Fibroblast of villous mesenchyme (primary cell): ENCODE results near the gene COL5A2. TPM values are rescaled to one million over a fixed set of nuclear protein-coding genes. Genes with fewer than 3 reads are reported as not detected.

ENCODE experiments used
- DNase-seq: peaks from one replicate; pipeline ENCODE4 v3.0.0-alpha.2; 2010; ENCODE audit warnings: low read depth
- H3K4me3 ChIP-seq: 2 replicates; pipeline ENCODE4 v1.5.1; 2011; ENCODE audit warnings: low read depth, mild to moderate bottlenecking, low read length
- total RNA-seq: library from RNA; depleted of rRNA; stranded (reverse); fragments of >200 nt; gene quantifications from 2 replicates; pipeline ENCODE4 v1.2.3, GENCODE V29; 2012
- TF ChIP-seq, protein P1 (sequence below): IDR thresholded peaks from 2 replicates; pipeline ENCODE4 v1.5.1; 2012; ENCODE audit warnings: low read depth, mild to moderate bottlenecking, low read length; ENCODE audit not compliant: insufficient read depth

The COL5A2 gene
- total RNA-seq, 1 donor = 693 TPM

DNA sequence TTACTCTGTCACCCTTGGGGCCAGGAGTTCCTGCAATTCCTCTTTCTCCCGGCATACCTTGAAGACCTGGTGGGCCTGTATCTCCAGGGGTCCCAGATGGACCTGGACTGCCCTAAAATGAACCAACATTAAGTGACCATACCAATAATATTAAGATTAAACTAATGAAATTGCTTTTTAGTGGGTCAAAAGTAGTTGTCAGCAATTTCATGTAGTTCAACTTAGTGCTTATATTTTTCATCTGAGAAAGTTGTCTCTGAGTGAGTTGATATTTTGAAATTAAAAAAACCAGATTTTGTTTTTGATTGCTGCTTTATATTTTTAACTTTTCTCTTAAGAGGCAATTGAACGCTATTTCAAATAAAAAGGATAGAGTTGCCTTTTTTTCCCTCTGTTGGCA, 122.2 kb downstream of the COL5A2 start:
- H3K4me3 ChIP-seq = no peak overlapping the region
- DNase-seq = no peak
- TF ChIP-seq, protein P1, sequence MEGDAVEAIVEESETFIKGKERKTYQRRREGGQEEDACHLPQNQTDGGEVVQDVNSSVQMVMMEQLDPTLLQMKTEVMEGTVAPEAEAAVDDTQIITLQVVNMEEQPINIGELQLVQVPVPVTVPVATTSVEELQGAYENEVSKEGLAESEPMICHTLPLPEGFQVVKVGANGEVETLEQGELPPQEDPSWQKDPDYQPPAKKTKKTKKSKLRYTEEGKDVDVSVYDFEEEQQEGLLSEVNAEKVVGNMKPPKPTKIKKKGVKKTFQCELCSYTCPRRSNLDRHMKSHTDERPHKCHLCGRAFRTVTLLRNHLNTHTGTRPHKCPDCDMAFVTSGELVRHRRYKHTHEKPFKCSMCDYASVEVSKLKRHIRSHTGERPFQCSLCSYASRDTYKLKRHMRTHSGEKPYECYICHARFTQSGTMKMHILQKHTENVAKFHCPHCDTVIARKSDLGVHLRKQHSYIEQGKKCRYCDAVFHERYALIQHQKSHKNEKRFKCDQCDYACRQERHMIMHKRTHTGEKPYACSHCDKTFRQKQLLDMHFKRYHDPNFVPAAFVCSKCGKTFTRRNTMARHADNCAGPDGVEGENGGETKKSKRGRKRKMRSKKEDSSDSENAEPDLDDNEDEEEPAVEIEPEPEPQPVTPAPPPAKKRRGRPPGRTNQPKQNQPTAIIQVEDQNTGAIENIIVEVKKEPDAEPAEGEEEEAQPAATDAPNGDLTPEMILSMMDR = no peak

DNA sequence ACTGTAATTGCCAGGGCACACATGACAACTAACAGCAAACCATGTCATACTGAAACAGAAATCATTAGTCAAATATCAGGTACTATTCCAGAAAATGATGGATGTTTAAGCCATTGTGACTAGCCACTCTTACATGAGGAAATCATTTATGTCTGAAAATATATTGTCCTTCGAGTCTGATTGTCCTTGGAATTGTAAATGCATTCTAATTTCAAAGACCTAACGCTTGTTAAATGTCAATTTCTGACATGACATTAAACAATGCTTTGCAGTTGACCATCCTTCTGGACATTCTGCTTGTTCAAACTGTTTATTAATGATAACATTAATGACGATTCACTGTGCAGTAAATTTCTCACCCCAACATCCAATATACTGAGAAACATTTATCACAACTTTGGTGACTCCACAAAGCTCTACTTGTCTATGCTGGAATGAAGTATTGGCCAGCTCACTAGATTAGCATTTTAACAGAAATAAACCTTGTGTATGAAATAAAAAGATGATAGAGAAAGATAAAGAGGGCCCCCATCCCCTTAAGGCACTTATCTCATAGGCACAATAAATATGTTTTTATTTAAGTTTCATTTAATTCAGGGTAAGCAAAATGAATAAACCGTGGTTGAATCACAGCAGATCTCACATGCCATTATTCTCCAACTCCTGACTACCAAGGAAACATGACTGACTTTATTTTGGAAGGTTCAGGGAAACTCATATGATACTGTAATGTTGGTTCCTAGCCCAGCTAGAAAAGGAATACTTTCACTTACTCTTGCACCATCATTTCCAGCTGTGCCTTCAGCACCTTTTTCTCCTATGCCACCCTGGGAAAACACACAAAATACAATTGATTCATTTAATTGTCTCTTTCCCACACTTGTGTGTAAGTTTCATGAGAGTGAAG, 123.1 kb downstream of the COL5A2 start:
- no peak for DNase-seq
- H3K4me3 ChIP-seq = no peak overlapping the region
- TF ChIP-seq, protein P1 = no peak

DNA sequence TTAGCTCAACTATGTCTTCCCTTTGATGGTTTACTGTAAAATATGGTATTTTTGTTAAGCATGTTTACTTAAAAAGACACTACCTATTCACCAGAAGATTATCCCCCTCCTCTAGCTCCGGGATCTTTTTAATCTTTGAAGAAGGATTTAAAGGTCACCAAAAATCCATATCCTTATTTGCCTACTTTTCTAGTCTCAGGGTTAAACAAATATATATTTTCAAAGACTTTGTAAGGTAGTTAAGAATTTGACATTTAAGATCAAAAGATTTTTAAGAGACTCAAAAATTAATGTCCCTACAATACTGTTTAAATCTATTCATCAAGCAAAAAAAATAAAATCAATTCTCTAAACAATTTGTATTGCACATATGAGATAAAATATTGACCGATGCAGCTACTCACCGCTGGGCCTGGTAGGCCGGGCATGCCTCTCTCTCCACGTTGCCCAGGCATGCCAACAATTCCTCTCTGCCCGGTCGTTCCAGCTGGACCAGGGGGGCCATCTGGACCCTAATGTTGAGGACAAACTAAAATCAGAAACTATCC, 129.3 kb downstream of the COL5A2 start:
- DNase-seq = no peak
- H3K4me3 ChIP-seq = no peak overlapping the region
- TF ChIP-seq, protein P1 = no peak

DNA sequence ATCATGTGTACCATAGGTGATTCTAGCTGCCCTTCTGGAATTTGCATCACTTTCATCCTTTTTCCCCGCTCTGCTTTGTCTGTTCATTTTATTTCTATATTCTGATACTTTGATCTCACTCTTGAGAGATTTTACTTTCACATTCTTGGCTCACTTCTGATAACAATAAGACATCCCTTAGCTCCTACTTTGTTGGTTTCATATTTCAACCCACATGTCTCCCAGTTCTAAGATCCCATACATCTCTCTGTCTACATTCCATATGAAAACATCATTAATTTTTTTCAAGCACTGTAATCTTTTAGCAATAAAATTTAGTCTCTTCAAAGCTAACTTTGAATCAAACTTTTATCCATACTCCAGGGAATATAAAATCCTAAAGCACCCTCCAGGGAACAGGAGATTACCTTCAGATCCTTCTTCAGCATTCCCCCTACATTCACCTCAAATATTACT, 129.8 kb downstream of the COL5A2 start:
- peak; percentile 29 for DNase-seq
- TF ChIP-seq, protein P1 = no peak
- no peak overlapping the region for H3K4me3 ChIP-seq

DNA sequence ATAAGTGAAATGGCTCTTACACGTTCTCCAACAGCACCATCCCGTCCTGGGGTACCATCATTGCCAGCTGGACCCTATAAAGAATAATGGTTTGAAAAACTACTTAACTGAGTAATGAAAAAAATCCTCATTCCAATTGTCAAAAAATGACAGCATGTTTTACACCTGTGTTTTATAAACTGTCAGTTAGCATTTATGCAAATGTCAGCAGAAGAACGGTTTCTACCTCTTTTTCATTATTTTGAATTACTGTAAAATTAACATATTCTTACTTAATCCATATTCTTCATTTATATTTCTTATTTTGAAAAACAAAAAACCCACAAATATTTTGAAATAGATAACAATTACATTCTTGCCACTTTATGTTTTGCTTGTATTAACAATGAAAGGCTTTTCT, 131.4 kb downstream of the COL5A2 start:
- H3K4me3 ChIP-seq = no peak overlapping the region
- DNase-seq = no peak
- TF ChIP-seq, protein P1 = no peak

DNA sequence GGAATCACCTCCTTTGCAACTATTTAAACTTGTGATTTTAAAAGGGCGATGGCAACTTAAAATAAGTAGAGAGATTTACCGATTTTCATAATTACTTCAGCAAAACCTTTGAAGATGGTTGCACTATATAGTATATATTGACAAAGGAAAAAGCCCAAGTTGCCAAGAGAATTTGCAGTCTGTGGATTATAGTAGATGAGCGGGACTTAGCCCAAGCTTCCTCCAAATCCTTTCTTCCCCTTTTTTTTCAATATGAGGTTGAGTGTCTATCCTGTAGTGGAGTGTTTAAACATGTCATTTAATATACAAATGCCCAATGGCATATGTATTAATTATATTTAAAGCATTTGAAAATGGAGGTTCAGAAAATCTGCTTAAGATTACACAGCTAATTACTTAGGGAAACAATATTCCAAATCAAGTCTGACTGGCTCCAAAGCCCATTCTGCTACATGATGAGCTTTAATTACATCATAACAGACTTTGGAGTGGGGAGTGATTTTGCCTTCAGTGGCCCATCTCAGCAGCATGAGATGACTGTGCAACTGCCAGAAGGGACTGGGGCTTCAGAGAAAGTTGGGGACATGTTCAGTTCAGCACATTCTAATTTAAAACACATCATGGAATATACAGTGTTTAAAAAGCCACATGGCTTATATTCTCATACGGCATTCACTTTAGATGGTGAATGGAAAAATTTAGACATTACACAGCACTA, 132.2 kb downstream of the COL5A2 start:
- no peak for DNase-seq
- H3K4me3 ChIP-seq = no peak overlapping the region
- TF ChIP-seq, protein P1 = no peak
